PC-9 (cell line): Measurements from ENCODE around the gene ADAT2. TPM values are rescaled to one million over a fixed set of nuclear protein-coding genes. Genes with fewer than 3 reads are reported as not detected.

Source experiments
- BruUV-seq: library from RNA; stranded (reverse); fragments of 400-500 nt; replicated peaks from 2 replicates; lab custom pipeline; 2021; lab: Mats Ljungman, UMichigan
- CTCF ChIA-PET: fragments of 300-600 bp; sonication (Branson Sonifier 250); formaldehyde crosslinking; loops from one replicate; lab custom pipeline; 2022; ENCODE audit warnings: antibody characterized with exemption; lab: Charles Lee
- POLR2A ChIA-PET: fragments of 300-600 bp; sonication (Branson Sonifier 250); formaldehyde crosslinking; loops from one replicate; lab custom pipeline; 2022; ENCODE audit warnings: antibody characterized with exemption; ENCODE audit not compliant: unreplicated experiment; lab: Charles Lee
- DNase-seq, 2 experiments: peaks; one replicate each; pipeline versions ENCODE4 v3.0.0 to v3.0.0-alpha.2; 2015 to 2022; ENCODE audit warnings: mixed read lengths in 1 of 2
- H2AFZ ChIP-seq: fragments of 200-600 bp; sonication (generic); 2 replicates; pipeline ENCODE4 v1.8.1; 2017; ENCODE audit warnings: antibody characterized with exemption
- H3F3A ChIP-seq: fragments of 200-600 bp; sonication (generic); 2 replicates; pipeline ENCODE4 v1.8.1; 2017; ENCODE audit warnings: antibody characterized with exemption, mild to moderate bottlenecking, low read depth; ENCODE audit not compliant: insufficient read depth
- H3K27ac ChIP-seq: fragments of 200-600 bp; sonication (generic); 2 replicates; pipeline ENCODE4 v1.6.1; 2016; ENCODE audit warnings: mixed run types
- H3K27me3 ChIP-seq: fragments of 200-600 bp; sonication (generic); 2 replicates; pipeline ENCODE4 v1.6.1; 2016; ENCODE audit warnings: low read depth, mixed run types; ENCODE audit not compliant: insufficient read depth
- H3K36me3 ChIP-seq: fragments of 200-600 bp; sonication (generic); 2 replicates; pipeline ENCODE4 v1.6.1; 2016; ENCODE audit warnings: low read depth, mixed run types
- H3K4me1 ChIP-seq: fragments of 200-600 bp; sonication (generic); replicated peaks from 2 replicates; pipeline ENCODE4 v1.6.1; 2016; ENCODE audit warnings: mixed run types; ENCODE audit not compliant: insufficient read depth
- H3K4me2 ChIP-seq: fragments of 200-600 bp; sonication (generic); 2 replicates; pipeline ENCODE4 v1.6.1; 2017; ENCODE audit warnings: mixed run types
- H3K4me3 ChIP-seq: fragments of 200-600 bp; sonication (generic); 2 replicates; pipeline ENCODE4 v1.6.1; 2016; ENCODE audit warnings: mixed run types
- H3K79me2 ChIP-seq: fragments of 200-600 bp; sonication (generic); 2 replicates; pipeline ENCODE4 v1.6.1; 2017; ENCODE audit warnings: low read depth, mixed run types
- H3K9me2 ChIP-seq: fragments of 200-600 bp; sonication (generic); 2 replicates; pipeline ENCODE4 v1.8.1; 2017; ENCODE audit warnings: mild to moderate bottlenecking; ENCODE audit not compliant: insufficient read depth
- H3K9me3 ChIP-seq: fragments of 200-600 bp; sonication (generic); 2 replicates; pipeline ENCODE4 v1.8.1; 2016; ENCODE audit warnings: low read depth; ENCODE audit not compliant: insufficient read depth
- H4K20me1 ChIP-seq: fragments of 200-600 bp; sonication (generic); 2 replicates; pipeline ENCODE4 v1.8.1; 2017; ENCODE audit not compliant: insufficient read depth
- EZH2 ChIP-seq: fragments of 200-600 bp; sonication (generic); IDR thresholded peaks from 2 replicates; pipeline ENCODE4 v1.8.0; 2017; ENCODE audit warnings: antibody characterized with exemption, low read depth
- intact Hi-C: fragments of 100-400 bp; cut with micrococcal nuclease; formaldehyde crosslinking; loops from one replicate; pipeline ENCODE4 v1.10.0; 2022; ENCODE audit not compliant: unreplicated experiment
- total RNA-seq: library from RNA; stranded (reverse); gene quantifications from 2 replicates; pipeline ENCODE4 v1.2.3, GENCODE V29; 2021
- TF ChIP-seq, protein P1 (sequence below): fragments of 200-600 bp; sonication (generic); conservative IDR thresholded peaks from 2 replicates; pipeline ENCODE4 v1.6.1; 2017; ENCODE audit warnings: mixed run types, antibody characterized with exemption, mild to moderate bottlenecking, moderate library complexity

ADAT2 gene
- total RNA-seq, 1 experiment from 2014 or later, result 5.5 TPM

DNA sequence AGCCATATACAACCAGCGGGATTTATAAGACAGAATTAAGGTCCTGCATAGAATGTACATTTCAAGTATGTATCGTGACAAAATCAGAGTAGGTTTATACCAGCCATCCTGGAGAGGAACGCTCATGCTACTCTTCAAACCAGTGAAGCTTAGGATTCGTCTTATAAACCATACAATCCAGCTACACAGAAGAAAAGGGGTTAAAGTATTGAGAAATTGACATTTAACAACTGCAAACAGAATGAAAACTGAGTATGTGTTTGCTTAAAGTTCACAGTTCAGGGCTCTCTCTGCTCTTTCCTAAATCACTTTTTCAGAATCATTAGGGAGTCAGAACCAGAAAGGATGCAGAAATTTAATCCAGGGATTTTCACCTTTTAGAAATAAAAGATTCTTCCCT is 17.9 kb downstream of the ADAT2 start:
- intact Hi-C loops, result no loop called here
- H2AFZ ChIP-seq, result no peak overlapping the region
- CTCF ChIA-PET, result interaction anchor here (0.7 kb wide), 1 partner anchor 10 kb away, joined by 3 read pairs; no protein-coding TSS in a partner anchor
- H3K79me2 ChIP-seq, result no peaks in the 10 kb centered on the region
- no TSS peak for BruUV-seq
- no peaks in the 10 kb centered on the region; the same call in 1 of the 2 replicates for H3F3A ChIP-seq
- POLR2A ChIA-PET, result no interaction called here
- H3K27me3 ChIP-seq, result no peaks in the 10 kb centered on the region
- no peaks in the 10 kb centered on the region for H3K9me2 ChIP-seq
- H3K9me3 ChIP-seq, result no peaks in the 10 kb centered on the region
- no peak overlapping the region for H3K4me2 ChIP-seq
- no peaks in the 10 kb centered on the region for H3K4me1 ChIP-seq
- H3K27ac ChIP-seq, result no peak overlapping the region
- DNase-seq, result no peak
- no peaks in the 10 kb centered on the region for H4K20me1 ChIP-seq
- TF ChIP-seq, protein P1, sequence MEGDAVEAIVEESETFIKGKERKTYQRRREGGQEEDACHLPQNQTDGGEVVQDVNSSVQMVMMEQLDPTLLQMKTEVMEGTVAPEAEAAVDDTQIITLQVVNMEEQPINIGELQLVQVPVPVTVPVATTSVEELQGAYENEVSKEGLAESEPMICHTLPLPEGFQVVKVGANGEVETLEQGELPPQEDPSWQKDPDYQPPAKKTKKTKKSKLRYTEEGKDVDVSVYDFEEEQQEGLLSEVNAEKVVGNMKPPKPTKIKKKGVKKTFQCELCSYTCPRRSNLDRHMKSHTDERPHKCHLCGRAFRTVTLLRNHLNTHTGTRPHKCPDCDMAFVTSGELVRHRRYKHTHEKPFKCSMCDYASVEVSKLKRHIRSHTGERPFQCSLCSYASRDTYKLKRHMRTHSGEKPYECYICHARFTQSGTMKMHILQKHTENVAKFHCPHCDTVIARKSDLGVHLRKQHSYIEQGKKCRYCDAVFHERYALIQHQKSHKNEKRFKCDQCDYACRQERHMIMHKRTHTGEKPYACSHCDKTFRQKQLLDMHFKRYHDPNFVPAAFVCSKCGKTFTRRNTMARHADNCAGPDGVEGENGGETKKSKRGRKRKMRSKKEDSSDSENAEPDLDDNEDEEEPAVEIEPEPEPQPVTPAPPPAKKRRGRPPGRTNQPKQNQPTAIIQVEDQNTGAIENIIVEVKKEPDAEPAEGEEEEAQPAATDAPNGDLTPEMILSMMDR, result no peak
- TF ChIP-seq EZH2, result no peak
- 0 out of 2 replicates have a peak, but pooled peaks cover 6% of the 10 kb centered on the region for H3K36me3 ChIP-seq
- H3K4me3 ChIP-seq, result no peak overlapping the region

DNA sequence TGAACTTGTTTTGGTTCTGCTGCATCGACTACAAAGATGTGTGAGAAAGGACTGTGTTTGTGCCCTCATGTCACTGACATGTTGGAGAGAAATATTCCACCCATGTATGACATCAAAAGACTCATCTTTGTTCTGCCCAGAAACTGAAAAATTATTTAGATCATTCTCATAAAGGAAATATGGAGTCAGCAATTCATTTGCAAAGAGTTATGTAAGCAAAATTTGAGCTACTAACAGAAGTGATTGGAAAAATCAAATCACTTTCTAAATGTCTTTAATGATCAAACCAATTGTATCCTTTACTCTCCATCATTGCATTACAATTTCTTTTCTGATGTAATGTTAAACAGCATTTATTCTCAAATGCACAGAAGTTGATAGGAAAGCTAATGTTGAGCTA is 19.3 kb downstream of the ADAT2 start:
- DNase-seq, result no peak
- intact Hi-C loops, result no loop called here
- no peak for TF ChIP-seq EZH2
- TF ChIP-seq, protein P1, result no peak
- Histone ChIP-seq H3K9me3 (no peaks in the 10 kb centered on the region), H3K27ac (no peak overlapping the region), H3K4me3 (no peak overlapping the region), H3K27me3 (no peaks in the 10 kb centered on the region), H4K20me1 (no peaks in the 10 kb centered on the region), H3K36me3 (0 out of 2 replicates have a peak, but pooled peaks cover 4% of the 10 kb centered on the region), H3F3A (peaks cover 7% of the 10 kb centered on the region; the same call in 1 of the 2 replicates), H3K4me1 (peaks cover 7% of the 10 kb centered on the region), H3K79me2 (no peaks in the 10 kb centered on the region), H3K4me2 (no peak overlapping the region), H2AFZ (no peak overlapping the region), H3K9me2 (no peaks in the 10 kb centered on the region)
- no TSS peak for BruUV-seq
- CTCF ChIA-PET, result no interaction called here
- POLR2A ChIA-PET, result no interaction called here

DNA sequence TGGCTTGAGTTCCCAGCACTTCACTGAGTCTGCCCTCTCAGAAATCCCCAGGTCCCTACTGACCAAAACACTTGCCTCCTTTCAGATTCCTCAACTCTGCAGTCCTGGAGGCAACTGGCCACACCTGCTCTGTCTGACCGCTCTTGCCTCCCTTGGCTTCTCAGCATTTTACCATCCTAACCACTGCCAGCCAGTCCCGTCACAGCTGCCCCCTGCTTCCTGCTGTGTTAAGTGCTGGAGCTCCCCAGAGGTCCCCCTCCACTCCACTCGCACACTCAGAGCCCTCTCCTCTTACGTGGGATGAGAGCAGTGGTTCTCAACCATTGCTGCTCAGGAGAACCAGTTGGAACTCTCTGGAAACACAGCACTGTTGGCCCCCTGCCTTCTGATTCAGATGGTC is 20.5 kb downstream of the ADAT2 start:
- Histone ChIP-seq H3K27ac (no peak overlapping the region), H2AFZ (no peak overlapping the region), H3F3A (peaks cover 7% of the 10 kb centered on the region; the same call in 1 of the 2 replicates), H4K20me1 (no peaks in the 10 kb centered on the region), H3K36me3 (0 out of 2 replicates have a peak, but pooled peaks cover 4% of the 10 kb centered on the region), H3K27me3 (no peaks in the 10 kb centered on the region), H3K4me3 (no peak overlapping the region), H3K4me1 (peaks cover 7% of the 10 kb centered on the region), H3K9me3 (no peaks in the 10 kb centered on the region), H3K4me2 (no peak overlapping the region), H3K9me2 (no peaks in the 10 kb centered on the region), H3K79me2 (no peaks in the 10 kb centered on the region)
- POLR2A ChIA-PET, result no interaction called here
- BruUV-seq, result no TSS peak
- CTCF ChIA-PET, result no interaction called here
- TF ChIP-seq, protein P1, result no peak
- no peak for TF ChIP-seq EZH2
- intact Hi-C loops, result loop anchor here (5.0 to 10.0 kb wide), 4 partner anchors 95 to 675 kb away; no protein-coding TSS in a partner anchor
- DNase-seq, result no peak
